GM23338 (cell line): ENCODE measurements around the gene PNN. TPM values are rescaled to one million over a fixed set of nuclear protein-coding genes. Genes with fewer than 3 reads are reported as not detected.

Experiments used
- ATAC-seq: fragments of 200-7000 bp; cut with Tn5 transposase; 3 replicates; pipeline ENCODE4 v1.9.1; 2020
- DNase-seq: peaks from one replicate; pipeline ENCODE4 v3.0.0-alpha.2; 2015; ENCODE audit warnings: low spot score
- H2AFZ ChIP-seq: fragments of 200-600 bp; sonication (generic); 2 replicates; pipeline ENCODE4 v1.8.0; 2016; ENCODE audit warnings: antibody characterized with exemption, mild to moderate bottlenecking, moderate library complexity
- H3F3A ChIP-seq: fragments of 200-600 bp; sonication (generic); replicated peaks from 2 replicates; pipeline ENCODE4 v1.8.0; 2017; ENCODE audit warnings: antibody characterized with exemption, mixed run types, low read depth
- H3K27ac ChIP-seq: fragments of 200-600 bp; sonication (generic); 2 replicates; pipeline ENCODE4 v1.6.1; 2016; ENCODE audit warnings: low read depth
- H3K27me3 ChIP-seq: fragments of 200-600 bp; sonication (generic); 2 replicates; pipeline ENCODE4 v1.8.0; 2016; ENCODE audit warnings: mild to moderate bottlenecking, mixed run types, moderate library complexity; ENCODE audit not compliant: insufficient read depth
- H3K36me3 ChIP-seq: fragments of 200-600 bp; sonication (generic); 2 replicates; pipeline ENCODE4 v1.8.0; 2016; ENCODE audit warnings: mild to moderate bottlenecking; ENCODE audit not compliant: insufficient read depth
- H3K4me1 ChIP-seq: fragments of 200-600 bp; sonication (generic); 2 replicates; pipeline ENCODE4 v1.8.0; 2016; ENCODE audit warnings: mild to moderate bottlenecking, moderate library complexity; ENCODE audit not compliant: insufficient read depth
- H3K4me2 ChIP-seq: fragments of 200-600 bp; sonication (generic); 2 replicates; pipeline ENCODE4 v1.7.1; 2017; ENCODE audit warnings: mixed run types
- H3K4me3 ChIP-seq: fragments of 200-600 bp; sonication (generic); 2 replicates; pipeline ENCODE4 v1.6.1; 2016; ENCODE audit warnings: mixed run types
- H3K79me2 ChIP-seq: fragments of 200-600 bp; sonication (generic); replicated peaks from 2 replicates; pipeline ENCODE4 v1.8.0; 2017; ENCODE audit warnings: mild to moderate bottlenecking; ENCODE audit not compliant: insufficient read depth
- H3K9me2 ChIP-seq: fragments of 200-600 bp; sonication (generic); 2 replicates; pipeline ENCODE4 v1.8.0; 2017; ENCODE audit not compliant: insufficient read depth
- H4K20me1 ChIP-seq: fragments of 200-600 bp; sonication (generic); replicated peaks from 2 replicates; pipeline ENCODE4 v1.8.0; 2017; ENCODE audit warnings: mild to moderate bottlenecking; ENCODE audit not compliant: insufficient read depth
- H3K27ac Mint-ChIP-seq: 2 replicates; pipeline ENCODE4 v1.8.0; 2020; ENCODE audit warnings: inconsistent platforms, mild to moderate bottlenecking, moderate library complexity, mixed read lengths
- H3K27me3 Mint-ChIP-seq: 3 replicates; pipeline ENCODE4 v1.8.0; 2022; ENCODE audit warnings: low read depth, mild to moderate bottlenecking, moderate library complexity, mixed read lengths, inconsistent platforms; ENCODE audit not compliant: insufficient read depth, poor library complexity
- H3K36me3 Mint-ChIP-seq: 3 replicates; pipeline ENCODE4 v1.8.0; 2021; ENCODE audit warnings: low read depth, mild to moderate bottlenecking, inconsistent platforms, moderate library complexity, mixed read lengths
- H3K4me1 Mint-ChIP-seq: 3 replicates; pipeline ENCODE4 v1.8.0; 2020; ENCODE audit warnings: mild to moderate bottlenecking, inconsistent platforms, mixed read lengths
- H3K4me3 Mint-ChIP-seq: 3 replicates; pipeline ENCODE4 v1.8.0; 2021; ENCODE audit warnings: moderate library complexity, mild to moderate bottlenecking, inconsistent platforms, mixed read lengths
- H3K9me3 Mint-ChIP-seq: 3 replicates; pipeline ENCODE4 v1.8.0; 2020; ENCODE audit warnings: moderate library complexity, mild to moderate bottlenecking, inconsistent platforms, mixed read lengths
- EZH2 ChIP-seq: fragments of 200-600 bp; sonication (generic); IDR thresholded peaks from one replicate; pipeline ENCODE4 v1.8.0; 2017; ENCODE audit warnings: antibody characterized with exemption, mild to moderate bottlenecking, low read depth; ENCODE audit not compliant: unreplicated experiment
- JUNB ChIP-seq: IDR thresholded peaks from one replicate; pipeline ENCODE4 v1.6.1; 2016; ENCODE audit warnings: antibody characterized with exemption; ENCODE audit not compliant: unreplicated experiment
- REST ChIP-seq: IDR thresholded peaks from one replicate; pipeline ENCODE4 v1.6.1; 2018; ENCODE audit warnings: antibody characterized with exemption; ENCODE audit not compliant: unreplicated experiment
- STAT1 ChIP-seq: IDR thresholded peaks from one replicate; pipeline ENCODE4 v1.6.1; 2016; ENCODE audit warnings: antibody characterized with exemption; ENCODE audit not compliant: unreplicated experiment
- ZNF331 ChIP-seq: fragments of 250-450 bp; sonication (Bioruptor Pico); IDR thresholded peaks from 2 replicates; pipeline ENCODE4 v1.5.0; 2020; ENCODE audit warnings: low read depth, mild to moderate bottlenecking, moderate library complexity
- ZNF462 ChIP-seq: fragments of 250-450 bp; sonication (Bioruptor Pico); IDR thresholded peaks from 2 replicates; pipeline ENCODE4 v1.5.0; 2020; ENCODE audit warnings: mild to moderate bottlenecking, moderate library complexity
- polyA plus RNA-seq: library from polyadenylated mRNA; unstranded; fragments of >200 nt; fragmentation: Nextera tagmentation; extraction: Ambion mirVana; gene quantifications from 2 replicates; pipeline ENCODE4 v1.2.1, GENCODE V29; 2016
- total RNA-seq: library from RNA; depleted of rRNA; stranded (reverse); fragments of >200 nt; shearing (Covaris generic); gene quantifications from 2 replicates; pipeline ENCODE4 v1.2.3, GENCODE V29; 2014

Gene PNN
- total and polyA plus RNA-seq, 2 experiments from 2014 or later: 60.0 to 325 TPM

DNA sequence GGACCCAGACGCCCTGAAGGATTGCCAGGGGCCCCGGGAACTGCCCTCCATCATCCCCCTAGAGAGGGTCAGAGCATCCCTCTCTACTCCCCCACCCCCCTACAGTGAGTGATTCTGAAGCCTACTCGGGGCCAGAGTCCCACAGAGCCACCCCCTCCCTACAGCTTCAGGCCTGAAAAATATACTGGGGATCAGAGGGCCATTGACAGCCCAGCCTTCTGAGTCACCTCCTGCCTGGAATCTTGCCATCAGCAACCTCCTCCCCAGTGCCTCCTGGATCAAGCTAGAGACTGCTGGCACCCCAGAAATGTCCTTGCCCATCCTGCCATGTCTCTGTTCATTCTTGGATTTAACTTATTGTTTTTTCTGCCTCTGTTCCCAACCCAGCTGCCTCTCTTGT is 37.0 kb downstream of the PNN start (continued):
- TF ChIP-seq ZNF462 (CRISPR knock-in tag) (no peak), ZNF331 (no peak)

GRCh38 chr14:39212693-39213092 is 37.6 kb downstream of the PNN start:
- Histone ChIP-seq H3K4me2 (no peak overlapping the region), H3K27ac (no peak overlapping the region), H3K27me3 (no peaks in the 10 kb centered on the region), H3F3A (no peaks in the 10 kb centered on the region), H3K79me2 (no peaks in the 10 kb centered on the region), H3K4me1 (no peaks in the 10 kb centered on the region), H3K9me2 (no peaks in the 10 kb centered on the region), H2AFZ (no peak overlapping the region), H3K36me3 (no peaks in the 10 kb centered on the region), H3K4me3 (no peak overlapping the region), H4K20me1 (no peaks in the 10 kb centered on the region)
- H3K27me3 Mint-ChIP-seq: peaks cover 1% of the 10 kb centered on the region
- no peaks in the 10 kb centered on the region for H3K9me3 Mint-ChIP-seq
- no peak overlapping the region for H3K4me3 Mint-ChIP-seq
- DNase-seq: no peak
- peaks cover 11% of the 10 kb centered on the region; the same call in 2 of the 3 replicates for H3K4me1 Mint-ChIP-seq
- H3K27ac Mint-ChIP-seq: no peak overlapping the region
- no peaks in the 10 kb centered on the region for H3K36me3 Mint-ChIP-seq
- ATAC-seq: no peak
- TF ChIP-seq ZNF331 (no peak), EZH2 (no peak), STAT1 (no peak), REST (no peak), JUNB (no peak), ZNF462 (CRISPR knock-in tag) (no peak)
